Endothelial cell of umbilical vein (primary cell): ENCODE data around the gene EOLA1.
"Not testable (repeated sequence)": the region's sequence is repeated elsewhere in the genome, so short reads cannot be mapped to it uniquely, and the experiment has no call there.

ENCODE experiments used
- EZH2 ChIP-seq: IDR thresholded peaks from 2 replicates; pipeline ENCODE4 v1.6.1; 2012; ENCODE audit warnings: borderline replicate concordance, low read depth, mild to moderate bottlenecking, moderate library complexity, low read length, inconsistent platforms; ENCODE audit not compliant: severe bottlenecking
- FOS ChIP-seq: IDR thresholded peaks from 2 replicates; pipeline ENCODE4 v1.6.1; 2011; ENCODE audit warnings: mild to moderate bottlenecking, low read length, moderate library complexity, borderline replicate concordance; ENCODE audit not compliant: insufficient read depth
- GATA2 ChIP-seq: IDR thresholded peaks from 2 replicates; pipeline ENCODE4 v1.7.0; 2011; ENCODE audit warnings: low read depth, mild to moderate bottlenecking, moderate library complexity, mixed read lengths, low read length; ENCODE audit not compliant: insufficient read length, insufficient read depth
- JUN ChIP-seq: IDR thresholded peaks from 2 replicates; pipeline ENCODE4 v1.6.1; 2011; ENCODE audit warnings: borderline replicate concordance, low read depth; ENCODE audit not compliant: insufficient read length, insufficient read depth
- MYC ChIP-seq: IDR thresholded peaks from one replicate; pipeline ENCODE4 v1.6.1; 2011; ENCODE audit warnings: mild to moderate bottlenecking, low read depth, low read length
- POLR2A ChIP-seq: IDR thresholded peaks from 2 replicates; pipeline ENCODE4 v1.6.1; 2012; ENCODE audit warnings: low read depth, mild to moderate bottlenecking, control low read depth, low read length
- POLR2AphosphoS5 ChIP-seq: IDR thresholded peaks from 2 replicates; pipeline ENCODE4 v1.6.1; 2012; ENCODE audit warnings: low read depth, mild to moderate bottlenecking, control low read depth, low read length, moderate library complexity; ENCODE audit not compliant: insufficient read depth
- TF ChIP-seq, protein P1 (sequence below), 2 donors: IDR thresholded peaks; 1 replicate in 1 of 2; 2 replicates in 1 of 2; pipeline ENCODE4 v1.5.1; 2011; ENCODE audit warnings: low read length in 2 of 2, mild to moderate bottlenecking in 2 of 2, moderate library complexity in 2 of 2, control low read depth in 1 of 2, inconsistent platforms in 1 of 2, low read depth in 1 of 2; ENCODE audit not compliant: insufficient read depth in 1 of 2; ENCODE audit errors: extremely low read depth in 1 of 2
- TF ChIP-seq, protein P2 (sequence below): IDR thresholded peaks from 2 replicates; pipeline ENCODE4 v1.6.1; 2011; ENCODE audit not compliant: insufficient read depth, insufficient read length

DNA sequence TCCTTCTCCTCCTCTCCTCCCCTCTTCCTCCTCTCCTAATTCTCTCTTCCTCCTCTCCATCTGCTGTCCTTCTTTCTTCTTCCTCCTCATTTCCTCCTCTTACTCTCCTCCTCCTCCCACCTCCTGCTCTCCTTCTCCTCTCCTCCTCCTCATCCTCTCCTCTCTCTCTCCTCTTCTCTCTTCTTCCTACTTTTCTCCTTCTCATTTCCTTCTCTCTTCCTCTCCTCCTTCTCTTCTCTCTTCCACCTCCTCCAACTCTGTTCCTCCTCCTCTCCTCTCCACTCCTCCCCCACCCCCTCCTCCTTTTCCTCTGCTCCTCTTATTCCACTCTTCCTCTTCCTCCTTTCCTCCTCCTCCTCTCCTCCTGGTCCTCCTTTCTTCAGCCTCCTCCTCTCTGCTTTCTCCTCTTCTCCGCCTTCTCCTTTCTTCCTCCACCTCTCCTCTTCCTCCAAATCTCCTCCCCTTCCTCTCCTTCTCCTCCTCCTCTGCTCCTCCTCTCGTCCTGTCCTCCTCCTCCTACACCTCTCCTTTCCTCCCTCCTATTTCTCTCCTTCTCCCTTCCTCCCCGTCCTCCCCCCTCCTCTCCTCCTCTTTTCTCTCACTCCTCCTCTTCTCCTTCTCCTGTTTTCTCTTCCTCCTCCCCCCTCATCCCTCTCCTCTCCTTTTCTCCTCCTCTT lies 5.7 kb upstream of the EOLA1 start:
- TF ChIP-seq, protein P1, sequence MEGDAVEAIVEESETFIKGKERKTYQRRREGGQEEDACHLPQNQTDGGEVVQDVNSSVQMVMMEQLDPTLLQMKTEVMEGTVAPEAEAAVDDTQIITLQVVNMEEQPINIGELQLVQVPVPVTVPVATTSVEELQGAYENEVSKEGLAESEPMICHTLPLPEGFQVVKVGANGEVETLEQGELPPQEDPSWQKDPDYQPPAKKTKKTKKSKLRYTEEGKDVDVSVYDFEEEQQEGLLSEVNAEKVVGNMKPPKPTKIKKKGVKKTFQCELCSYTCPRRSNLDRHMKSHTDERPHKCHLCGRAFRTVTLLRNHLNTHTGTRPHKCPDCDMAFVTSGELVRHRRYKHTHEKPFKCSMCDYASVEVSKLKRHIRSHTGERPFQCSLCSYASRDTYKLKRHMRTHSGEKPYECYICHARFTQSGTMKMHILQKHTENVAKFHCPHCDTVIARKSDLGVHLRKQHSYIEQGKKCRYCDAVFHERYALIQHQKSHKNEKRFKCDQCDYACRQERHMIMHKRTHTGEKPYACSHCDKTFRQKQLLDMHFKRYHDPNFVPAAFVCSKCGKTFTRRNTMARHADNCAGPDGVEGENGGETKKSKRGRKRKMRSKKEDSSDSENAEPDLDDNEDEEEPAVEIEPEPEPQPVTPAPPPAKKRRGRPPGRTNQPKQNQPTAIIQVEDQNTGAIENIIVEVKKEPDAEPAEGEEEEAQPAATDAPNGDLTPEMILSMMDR (IDR thresholded peaks at IDR 0.05; ENCODE audit: extremely low read depth in 1 of 2, insufficient read depth in 1 of 2, low read depth in 1 of 2, low read length in 2 of 2), result not testable (repeated sequence)
- TF ChIP-seq POLR2A, MYC, EZH2, POLR2AphosphoS5, FOS, GATA2, JUN: not testable (repeated sequence)
- TF ChIP-seq, protein P2, sequence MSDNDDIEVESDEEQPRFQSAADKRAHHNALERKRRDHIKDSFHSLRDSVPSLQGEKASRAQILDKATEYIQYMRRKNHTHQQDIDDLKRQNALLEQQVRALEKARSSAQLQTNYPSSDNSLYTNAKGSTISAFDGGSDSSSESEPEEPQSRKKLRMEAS, result not testable (repeated sequence)
